Naive thymus-derived CD4-positive, alpha-beta T cell (primary cell): ENCODE measurements around the gene NELFCD. TPM values are rescaled to one million over a fixed set of nuclear protein-coding genes. Genes with fewer than 3 reads are reported as not detected.
"Not testable (repeated sequence)": the region's sequence is repeated elsewhere in the genome, so short reads cannot be mapped to it uniquely, and the experiment has no call there.

ENCODE experiments used
- ATAC-seq: fragments of 150-1000 bp; cut with Tn5 transposase; 2 replicates; pipeline ENCODE4 v1.10.0; 2021; ENCODE audit warnings: mild to moderate bottlenecking, moderate library complexity
- CTCF ChIA-PET: fragments of 350-600 bp; sonication (Branson Sonifier 250); formaldehyde crosslinking; loops from one replicate; lab custom pipeline; 2021; ENCODE audit warnings: antibody characterized with exemption; lab: Charles Lee
- POLR2A ChIA-PET: fragments of 350-600 bp; sonication (Branson Sonifier 250); formaldehyde crosslinking; loops from one replicate; lab custom pipeline; 2021; ENCODE audit warnings: antibody characterized with exemption, inconsistent platforms; lab: Charles Lee
- DNase-seq, 9 donors: peaks; one replicate each; pipeline versions ENCODE4 v3.0.0 to v3.0.0-alpha.2; 2020 to 2022; ENCODE audit warnings: mixed read lengths in 1 of 9
- H3K27ac ChIP-seq: one replicate; pipeline ENCODE4 v1.7.0; 2013; ENCODE audit warnings: mild to moderate bottlenecking, low read depth, low read length, moderate library complexity
- H3K27me3 ChIP-seq, 2 donors: one replicate each; pipeline ENCODE4 v1.7.0; 2013; ENCODE audit warnings: low read length in 2 of 2, mild to moderate bottlenecking in 2 of 2, moderate library complexity in 2 of 2; ENCODE audit not compliant: control insufficient read depth in 2 of 2, insufficient read depth in 2 of 2
- H3K36me3 ChIP-seq, 3 experiments: 1 replicate in 2 of 3; 2 replicates in 1 of 3; pipeline ENCODE4 v1.7.0; 2013; ENCODE audit warnings: low read length in 3 of 3, mild to moderate bottlenecking in 3 of 3, moderate library complexity in 1 of 3; ENCODE audit not compliant: insufficient read depth in 3 of 3, control insufficient read depth in 2 of 3
- H3K4me1 ChIP-seq, 2 donors: one replicate each; pipeline ENCODE4 v1.7.0; 2013; ENCODE audit warnings: low read length in 2 of 2, mild to moderate bottlenecking in 2 of 2, moderate library complexity in 1 of 2; ENCODE audit not compliant: control insufficient read depth in 2 of 2, insufficient read depth in 2 of 2
- H3K4me3 ChIP-seq: 2 replicates; pipeline ENCODE4 v1.7.0; 2013; ENCODE audit warnings: mild to moderate bottlenecking, low read length
- H3K9me3 ChIP-seq, 3 experiments: 1 replicate in 2 of 3; 2 replicates in 1 of 3; pipeline ENCODE4 v1.7.0; 2013; ENCODE audit warnings: low read length in 3 of 3; ENCODE audit not compliant: control insufficient read depth in 2 of 3
- H3K27ac Mint-ChIP-seq, 9 donors: one replicate each; pipeline ENCODE4 v1.8.0; 2020 to 2022; ENCODE audit warnings: mixed read lengths in 9 of 9, mild to moderate bottlenecking in 8 of 9, moderate library complexity in 5 of 9, inconsistent platforms in 2 of 9
- H3K27me3 Mint-ChIP-seq, 5 donors: one replicate each; pipeline ENCODE4 v1.8.0; 2021 to 2022; ENCODE audit warnings: mixed read lengths in 5 of 5, mild to moderate bottlenecking in 1 of 5
- H3K36me3 Mint-ChIP-seq, 5 donors: one replicate each; pipeline ENCODE4 v1.8.0; 2020 to 2022; ENCODE audit warnings: mixed read lengths in 5 of 5, mild to moderate bottlenecking in 3 of 5, inconsistent platforms in 1 of 5
- H3K4me1 Mint-ChIP-seq, 7 donors: one replicate each; pipeline ENCODE4 v1.8.0; 2020 to 2022; ENCODE audit warnings: mixed read lengths in 7 of 7, mild to moderate bottlenecking in 3 of 7, inconsistent platforms in 1 of 7
- H3K4me3 Mint-ChIP-seq, 10 donors: one replicate each; pipeline ENCODE4 v1.8.0; 2020 to 2022; ENCODE audit warnings: mild to moderate bottlenecking in 10 of 10, mixed read lengths in 10 of 10, moderate library complexity in 6 of 10, inconsistent platforms in 2 of 10
- H3K9me3 Mint-ChIP-seq, 11 donors: one replicate each; pipeline ENCODE4 v1.8.0; 2020 to 2022; ENCODE audit warnings: mixed read lengths in 11 of 11, mild to moderate bottlenecking in 4 of 11, inconsistent platforms in 1 of 11, moderate library complexity in 1 of 11
- intact Hi-C, 2 donors: fragments of 100-400 bp; cut with micrococcal nuclease; formaldehyde crosslinking; loops; one replicate each; pipeline ENCODE4 v1.15.1; 2023
- polyA plus RNA-seq, 2 donors: library from polyadenylated mRNA; unstranded; fragments of 300-500 nt; fragmentation: Illumina TruSeq; gene quantifications; one replicate each; pipeline ENCODE4 v1.2.3, GENCODE V29; 2021
- total RNA-seq, 6 experiments: library from RNA in 5 of 6; stranded (reverse) in 5 of 6; gene quantifications; 1 replicate in 5 of 6; 2 replicates in 1 of 6; pipeline ENCODE4 v1.2.3 and lab custom pipeline; 2021 to 2026

Gene NELFCD
- total and polyA plus RNA-seq, 7 experiments from 2014 or later: 65.0 to 96.1 (median 89.0) TPM

DNA sequence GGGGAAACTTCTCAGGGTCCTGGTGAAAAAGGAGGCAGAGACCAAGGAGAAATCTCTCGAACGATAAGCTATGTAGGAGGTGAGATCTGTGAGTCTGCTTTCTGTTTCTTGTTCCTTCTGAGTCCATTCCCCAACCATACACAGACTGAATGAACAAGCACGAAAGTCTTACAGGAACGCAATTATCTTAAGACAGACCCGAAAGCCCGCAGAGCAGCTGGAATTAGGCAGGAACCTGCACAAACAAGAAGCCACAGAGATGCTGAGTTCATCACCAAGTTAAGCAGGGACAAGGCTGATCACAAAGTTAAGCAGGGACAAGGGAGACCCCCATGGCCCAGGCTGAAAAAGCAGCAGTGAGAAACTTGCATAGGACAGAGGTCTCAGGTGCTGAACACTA is 21.4 kb upstream of the NELFCD start:
- no peak for ATAC-seq
- intact Hi-C loops: no loop called here

DNA sequence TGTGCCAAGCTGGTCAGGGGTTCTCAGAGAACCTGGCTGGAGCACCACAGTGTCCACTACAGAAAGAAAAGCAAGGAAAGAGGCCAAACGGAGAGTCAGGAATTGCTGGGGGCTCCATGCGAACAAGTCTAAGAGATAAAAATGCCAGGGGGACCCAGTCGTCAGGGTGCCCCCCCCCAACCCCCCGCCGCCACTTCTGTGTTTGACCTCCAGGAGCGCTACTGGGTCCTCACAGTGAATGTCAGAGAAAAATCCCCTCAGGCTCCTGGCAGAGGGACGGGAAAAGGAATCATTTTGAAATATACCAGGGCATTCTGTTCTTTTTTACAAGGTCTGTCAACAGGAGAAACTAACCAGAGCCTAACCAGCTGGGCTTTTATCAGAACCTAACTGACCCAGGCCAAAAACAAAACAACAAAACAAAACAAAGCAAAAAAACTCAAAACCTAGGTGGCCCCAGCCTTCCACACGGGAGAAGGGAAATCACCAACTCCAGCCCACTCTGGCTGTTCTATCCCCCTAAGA is 17.9 kb upstream of the NELFCD start:
- Mint-ChIP-seq H3K27ac (no peak overlapping the region), H3K27me3 (peaks cover 0 to 25% (median 0%) of the 10 kb centered on the region in 5 donors), H3K9me3 (peaks cover 0 to 4% (median 0%) of the 10 kb centered on the region in 11 donors), H3K4me1 (peaks cover 0 to 4% (median 0%) of the 10 kb centered on the region in 7 donors), H3K36me3 (peaks cover 0 to 4% (median 0%) of the 10 kb centered on the region in 5 donors), H3K4me3 (no peak overlapping the region)
- no peaks in the 10 kb centered on the region for H3K4me1 ChIP-seq
- no peak for DNase-seq
- ATAC-seq: no peak
- H3K27me3 ChIP-seq: no peaks in the 10 kb centered on the region
- CTCF ChIA-PET: no interaction called here
- intact Hi-C loops: no loop called here
- no peak overlapping the region for H3K4me3 ChIP-seq
- H3K27ac ChIP-seq: no peak overlapping the region
- no peaks in the 10 kb centered on the region for H3K9me3 ChIP-seq
- POLR2A ChIA-PET: no interaction called here
- H3K36me3 ChIP-seq: no peaks in the 10 kb centered on the region

More for the DNA sequence above, 21.4 kb upstream of the NELFCD start:
- Histone ChIP-seq H3K4me1 (no peaks in the 10 kb centered on the region), H3K27me3 (no peaks in the 10 kb centered on the region), H3K27ac (no peak overlapping the region), H3K9me3 (no peaks in the 10 kb centered on the region), H3K36me3 (no peaks in the 10 kb centered on the region), H3K4me3 (no peak overlapping the region)
- peaks cover 0 to 6% (median 0%) of the 10 kb centered on the region in 11 donors for H3K9me3 Mint-ChIP-seq
- H3K27ac Mint-ChIP-seq: no peak overlapping the region
- H3K4me3 Mint-ChIP-seq: no peak overlapping the region
- H3K36me3 Mint-ChIP-seq: peaks cover 0 to 4% (median 0%) of the 10 kb centered on the region in 5 donors
- DNase-seq: no peak
- ChIA-PET CTCF (no interaction called here), POLR2A (no interaction called here)
- peaks cover 0 to 26% (median 0%) of the 10 kb centered on the region in 5 donors for H3K27me3 Mint-ChIP-seq
- peaks cover 0 to 4% (median 0%) of the 10 kb centered on the region in 7 donors for H3K4me1 Mint-ChIP-seq

DNA sequence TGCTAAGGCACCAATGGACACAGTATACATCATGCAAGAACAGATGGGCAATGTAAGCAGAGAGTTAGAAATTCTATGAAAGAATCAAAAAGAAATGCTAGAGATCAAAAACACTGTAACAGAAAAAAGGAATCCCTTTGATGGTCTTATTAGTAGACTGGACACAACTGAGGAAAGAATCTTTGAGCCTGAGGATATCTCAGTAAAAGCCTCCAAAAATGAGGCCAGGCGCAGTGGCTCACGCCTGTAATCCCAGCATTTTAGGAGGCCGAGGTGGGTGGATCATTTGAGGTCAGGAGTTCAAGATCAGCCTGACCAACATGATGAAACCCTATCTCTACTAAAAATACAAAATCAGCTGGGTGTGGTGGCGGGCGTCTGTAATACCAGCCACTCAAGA is 17.1 kb upstream of the NELFCD start:
- DNase-seq, H3K36me3 ChIP-seq, H3K4me1 ChIP-seq, H3K9me3 ChIP-seq, H3K4me1 Mint-ChIP-seq, CTCF ChIA-PET, intact Hi-C loops, H3K27ac Mint-ChIP-seq, ATAC-seq, POLR2A ChIA-PET, H3K4me3 ChIP-seq, H3K27ac ChIP-seq, H3K27me3 ChIP-seq, H3K4me3 Mint-ChIP-seq, H3K9me3 Mint-ChIP-seq, H3K36me3 Mint-ChIP-seq: not testable (repeated sequence)
- peaks cover 0 to 31% (median 4%) of the 10 kb centered on the region in 5 donors for H3K27me3 Mint-ChIP-seq

DNA sequence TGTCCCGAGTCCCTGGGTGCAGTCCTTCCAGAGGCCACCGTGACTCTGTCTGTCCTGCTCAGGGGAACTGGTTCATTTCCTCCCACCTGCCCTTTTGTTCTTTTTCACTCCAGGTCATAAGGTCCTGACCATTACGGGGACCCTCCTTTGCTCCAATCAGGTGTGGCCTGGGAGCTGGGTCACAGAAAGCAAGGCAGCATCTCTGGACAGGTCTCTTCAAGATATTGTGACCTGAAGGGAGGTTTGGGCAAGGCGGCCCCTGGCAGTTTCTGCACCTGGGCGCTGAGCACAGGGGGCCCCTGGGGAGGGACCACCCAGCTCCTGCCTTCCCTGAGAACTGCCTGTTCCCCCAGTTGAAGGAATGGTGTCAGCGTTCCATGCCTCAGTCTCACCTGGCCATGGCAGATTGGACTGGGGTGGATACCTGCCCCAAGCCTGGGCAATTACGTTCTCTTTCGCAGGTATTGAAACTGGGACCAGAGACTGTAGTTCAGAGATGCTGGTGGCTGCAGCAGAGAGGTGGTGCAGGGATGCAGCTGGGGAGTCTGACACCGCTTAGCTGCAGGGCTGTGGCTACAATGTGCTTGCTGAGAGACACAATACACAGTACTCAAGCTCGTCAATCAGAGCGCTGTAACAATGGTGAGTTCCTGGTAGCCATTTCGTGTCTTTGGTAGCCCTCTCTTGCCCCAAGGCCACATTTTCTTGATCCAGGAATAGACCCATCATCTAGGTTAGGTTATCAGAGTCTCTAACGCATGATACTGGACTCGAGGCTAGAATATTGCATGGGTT is 15.6 kb upstream of the NELFCD start:
- Histone ChIP-seq H3K4me1 (no peaks in the 10 kb centered on the region), H3K27ac (no peak overlapping the region), H3K9me3 (no peaks in the 10 kb centered on the region), H3K4me3 (no peak overlapping the region), H3K36me3 (no peaks in the 10 kb centered on the region), H3K27me3 (no peaks in the 10 kb centered on the region)
- Mint-ChIP-seq H3K27ac (no peak overlapping the region), H3K4me1 (peaks cover 0 to 4% (median 0%) of the 10 kb centered on the region in 7 donors), H3K36me3 (peaks cover 0 to 4% (median 0%) of the 10 kb centered on the region in 5 donors), H3K9me3 (peaks cover 0 to 6% (median 0%) of the 10 kb centered on the region in 11 donors), H3K4me3 (no peak overlapping the region), H3K27me3 (peaks cover 0 to 28% (median 5%) of the 10 kb centered on the region in 5 donors)
- no peak for ATAC-seq
- CTCF ChIA-PET: no interaction called here
- no peak for DNase-seq
- intact Hi-C loops: no loop called here
- POLR2A ChIA-PET: no interaction called here

DNA sequence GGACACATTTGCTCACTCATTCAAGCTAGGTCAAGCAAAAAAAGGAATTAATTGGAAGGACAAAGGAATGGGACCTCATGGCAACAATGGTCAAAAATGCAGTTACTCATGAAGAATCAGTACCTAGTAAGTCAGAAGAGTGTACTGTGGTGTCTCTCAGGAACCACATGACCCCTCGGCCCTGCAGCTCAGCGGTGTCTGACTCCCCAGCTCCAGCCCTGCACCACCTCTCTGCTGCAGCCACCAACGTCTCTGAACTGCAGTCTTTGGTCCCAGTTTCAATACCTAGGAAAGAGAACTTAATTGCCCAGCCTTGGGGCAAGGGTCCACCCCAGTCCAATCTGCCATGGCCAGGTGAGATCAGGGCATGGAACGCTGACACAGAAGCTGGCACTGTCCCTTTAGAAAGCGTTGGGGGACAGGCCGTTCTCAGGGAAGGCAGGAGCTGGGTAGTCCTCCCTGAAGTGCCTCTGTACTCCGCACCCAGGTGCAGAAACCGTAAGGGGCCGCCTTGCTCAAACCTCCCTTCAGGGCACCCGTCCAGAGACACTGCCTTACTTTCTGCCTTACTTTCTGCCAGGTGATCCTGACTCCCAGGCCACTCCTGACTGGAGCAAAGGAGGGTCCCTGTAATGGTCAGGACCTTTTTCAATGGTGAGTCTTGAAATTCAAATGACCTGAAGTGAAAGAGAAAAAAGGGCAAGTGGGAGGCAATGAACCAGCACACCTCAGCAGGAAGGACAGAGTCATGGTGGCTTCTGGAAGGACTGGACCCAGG is 13.2 kb upstream of the NELFCD start:
- intact Hi-C loops: no loop called here
- Histone ChIP-seq H3K4me3 (no peak overlapping the region), H3K9me3 (no peaks in the 10 kb centered on the region), H3K27me3 (no peaks in the 10 kb centered on the region), H3K27ac (no peak overlapping the region), H3K36me3 (no peaks in the 10 kb centered on the region), H3K4me1 (no peaks in the 10 kb centered on the region)
- no peak for DNase-seq
- Mint-ChIP-seq H3K4me3 (no peak overlapping the region), H3K27ac (no peak overlapping the region), H3K4me1 (peaks cover 0 to 4% (median 0%) of the 10 kb centered on the region in 7 donors), H3K27me3 (peaks cover 0 to 25% (median 4%) of the 10 kb centered on the region in 5 donors), H3K36me3 (peaks cover 0 to 4% (median 0%) of the 10 kb centered on the region in 5 donors), H3K9me3 (peaks cover 0 to 6% (median 0%) of the 10 kb centered on the region in 11 donors)
- no peak for ATAC-seq
- CTCF ChIA-PET: no interaction called here
- POLR2A ChIA-PET: interaction anchor here (0.6 kb wide), 1 partner anchor 239 kb away, joined by 3 read pairs; no protein-coding TSS in a partner anchor

DNA sequence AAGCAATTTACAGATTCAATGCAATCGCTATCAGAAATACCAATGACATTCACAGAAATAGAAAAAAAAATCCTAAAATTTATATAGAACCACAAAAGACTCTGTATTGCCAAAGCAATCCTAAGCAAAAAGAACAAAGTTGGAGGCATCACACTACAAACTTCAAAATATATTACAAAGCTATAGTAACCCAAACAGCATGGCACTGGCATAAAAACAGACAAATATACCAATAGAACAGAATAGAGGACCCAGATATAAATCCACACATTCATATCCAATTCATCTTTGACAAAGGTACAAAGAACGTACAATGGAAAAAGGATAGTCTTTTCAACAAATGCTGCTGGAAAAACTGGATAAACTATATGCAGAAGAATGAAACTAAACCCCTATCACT is 11.6 kb upstream of the NELFCD start:
- Histone ChIP-seq H3K27me3 (no peaks in the 10 kb centered on the region), H3K4me3 (no peak overlapping the region), H3K36me3 (no peaks in the 10 kb centered on the region), H3K9me3 (no peaks in the 10 kb centered on the region), H3K27ac (no peak overlapping the region), H3K4me1 (no peaks in the 10 kb centered on the region)
- intact Hi-C loops: no loop called here
- no peak for ATAC-seq
- Mint-ChIP-seq H3K4me1 (peaks cover 0 to 3% (median 0%) of the 10 kb centered on the region in 7 donors), H3K27me3 (peaks cover 0 to 19% (median 3%) of the 10 kb centered on the region in 5 donors), H3K4me3 (no peak overlapping the region), H3K9me3 (peaks cover 0 to 14% (median 0%) of the 10 kb centered on the region in 11 donors), H3K36me3 (no peaks in the 10 kb centered on the region), H3K27ac (no peak overlapping the region)
- POLR2A ChIA-PET: interaction anchor here (0.6 kb wide), 1 partner anchor 278 kb away, joined by 4 read pairs; no protein-coding TSS in a partner anchor
- DNase-seq: no peak
- CTCF ChIA-PET: no interaction called here
